WTC11 (cell line): ENCODE results near the gene UGGT2. TPM values are rescaled to one million over a fixed set of nuclear protein-coding genes. Genes with fewer than 3 reads are reported as not detected.

Source experiments
- ATAC-seq: fragments of 200-7000 bp; cut with Tn5 transposase; 2 replicates; pipeline ENCODE4 v1.10.0; 2021; ENCODE audit warnings: mild to moderate bottlenecking, moderate library complexity
- CTCF ChIA-PET: fragments of 300-600 bp; sonication (Branson Sonifier 250); formaldehyde crosslinking; loops from one replicate; lab custom pipeline; 2021; ENCODE audit warnings: antibody characterized with exemption; lab: Charles Lee
- POLR2A ChIA-PET: fragments of 350-600 bp; sonication (Branson Sonifier 250); formaldehyde crosslinking; loops from one replicate; lab custom pipeline; 2021; ENCODE audit warnings: antibody characterized with exemption; lab: Charles Lee
- DNase-seq: peaks from one replicate; pipeline ENCODE4 v3.0.0; 2021; ENCODE audit warnings: low spot score
- H3K27ac Mint-ChIP-seq: 2 replicates; pipeline ENCODE4 v1.8.0; 2021; ENCODE audit warnings: mixed read lengths
- H3K27me3 Mint-ChIP-seq: 2 replicates; pipeline ENCODE4 v1.8.0; 2021; ENCODE audit warnings: low read depth, mild to moderate bottlenecking, moderate library complexity, mixed read lengths
- H3K36me3 Mint-ChIP-seq: 2 replicates; pipeline ENCODE4 v1.8.0; 2021; ENCODE audit warnings: mixed read lengths
- H3K4me1 Mint-ChIP-seq: 2 replicates; pipeline ENCODE4 v1.8.0; 2022; ENCODE audit warnings: mixed read lengths
- H3K4me3 Mint-ChIP-seq: 2 replicates; pipeline ENCODE4 v1.8.0; 2021; ENCODE audit warnings: mild to moderate bottlenecking, moderate library complexity, mixed read lengths
- H3K9me3 Mint-ChIP-seq: 2 replicates; pipeline ENCODE4 v1.8.0; 2021; ENCODE audit warnings: mixed read lengths
- EMX1 ChIP-seq: fragments of 250-450 bp; sonication (Bioruptor Pico); IDR thresholded peaks from 2 replicates; pipeline ENCODE4 v1.8.0; 2021; ENCODE audit warnings: mild to moderate bottlenecking
- FOXP1 ChIP-seq: sonication (generic); formaldehyde crosslinking; IDR thresholded peaks from 2 replicates; pipeline ENCODE4 v1.8.0; 2022; ENCODE audit warnings: missing genetic modification reagents, mild to moderate bottlenecking, moderate library complexity, borderline replicate concordance
- GABPB1 ChIP-seq: sonication (generic); formaldehyde crosslinking; IDR thresholded peaks from 2 replicates; pipeline ENCODE4 v1.8.1; 2023; ENCODE audit warnings: mild to moderate bottlenecking, missing genetic modification reagents
- HMGA2 ChIP-seq: fragments of 250-450 bp; sonication (Bioruptor Pico); IDR thresholded peaks from 2 replicates; pipeline ENCODE4 v1.4.0; 2021; ENCODE audit warnings: mild to moderate bottlenecking, moderate library complexity
- NR3C1 ChIP-seq: sonication (generic); formaldehyde crosslinking; conservative IDR thresholded peaks from 2 replicates; pipeline ENCODE4 v1.8.1; 2023; ENCODE audit warnings: low read depth, mild to moderate bottlenecking, missing genetic modification reagents
- TEAD4 ChIP-seq: sonication (generic); formaldehyde crosslinking; IDR thresholded peaks from 2 replicates; pipeline ENCODE4 v1.8.0; 2022; ENCODE audit warnings: mild to moderate bottlenecking, missing genetic modification reagents
- ZNF232 ChIP-seq: sonication (generic); formaldehyde crosslinking; IDR thresholded peaks from 2 replicates; pipeline ENCODE4 v1.8.0; 2022; ENCODE audit warnings: mild to moderate bottlenecking, missing genetic modification reagents
- total RNA-seq: library from RNA; stranded (reverse); gene quantifications from 3 replicates; pipeline ENCODE4 v1.2.3, GENCODE V29; 2021
- TF ChIP-seq, protein P1 (sequence below): sonication (generic); formaldehyde crosslinking; IDR thresholded peaks from 2 replicates; pipeline ENCODE4 v1.8.0; 2022; ENCODE audit warnings: mild to moderate bottlenecking, missing genetic modification reagents
- TF ChIP-seq, protein P2 (sequence below): sonication (generic); formaldehyde crosslinking; IDR thresholded peaks from 2 replicates; pipeline ENCODE4 v1.8.1; 2023; ENCODE audit warnings: mild to moderate bottlenecking, missing genetic modification reagents
- TF ChIP-seq, protein P3 (sequence below): sonication (generic); formaldehyde crosslinking; IDR thresholded peaks from 2 replicates; pipeline ENCODE4 v1.8.0; 2022; ENCODE audit warnings: mild to moderate bottlenecking, missing genetic modification reagents
- TF ChIP-seq, protein P4 (sequence below): sonication (generic); formaldehyde crosslinking; IDR thresholded peaks from 2 replicates; pipeline ENCODE4 v1.8.0; 2022; ENCODE audit warnings: mild to moderate bottlenecking, missing genetic modification reagents
- TF ChIP-seq, protein P5 (sequence below): sonication (generic); formaldehyde crosslinking; conservative IDR thresholded peaks from 2 replicates; pipeline ENCODE4 v1.8.1; 2023; ENCODE audit warnings: mild to moderate bottlenecking, low read depth, missing genetic modification reagents, moderate library complexity
- TF ChIP-seq, protein P6 (sequence below): sonication (generic); formaldehyde crosslinking; IDR thresholded peaks from 2 replicates; pipeline ENCODE4 v1.8.1; 2023; ENCODE audit warnings: mild to moderate bottlenecking, missing genetic modification reagents
- TF ChIP-seq, protein P7 (sequence below): fragments of 250-450 bp; sonication (Bioruptor Pico); IDR thresholded peaks from 2 replicates; pipeline ENCODE4 v1.8.0; 2021; ENCODE audit warnings: mild to moderate bottlenecking

Gene UGGT2
- total RNA-seq, 1 experiment from 2014 or later: 31.1 TPM

DNA sequence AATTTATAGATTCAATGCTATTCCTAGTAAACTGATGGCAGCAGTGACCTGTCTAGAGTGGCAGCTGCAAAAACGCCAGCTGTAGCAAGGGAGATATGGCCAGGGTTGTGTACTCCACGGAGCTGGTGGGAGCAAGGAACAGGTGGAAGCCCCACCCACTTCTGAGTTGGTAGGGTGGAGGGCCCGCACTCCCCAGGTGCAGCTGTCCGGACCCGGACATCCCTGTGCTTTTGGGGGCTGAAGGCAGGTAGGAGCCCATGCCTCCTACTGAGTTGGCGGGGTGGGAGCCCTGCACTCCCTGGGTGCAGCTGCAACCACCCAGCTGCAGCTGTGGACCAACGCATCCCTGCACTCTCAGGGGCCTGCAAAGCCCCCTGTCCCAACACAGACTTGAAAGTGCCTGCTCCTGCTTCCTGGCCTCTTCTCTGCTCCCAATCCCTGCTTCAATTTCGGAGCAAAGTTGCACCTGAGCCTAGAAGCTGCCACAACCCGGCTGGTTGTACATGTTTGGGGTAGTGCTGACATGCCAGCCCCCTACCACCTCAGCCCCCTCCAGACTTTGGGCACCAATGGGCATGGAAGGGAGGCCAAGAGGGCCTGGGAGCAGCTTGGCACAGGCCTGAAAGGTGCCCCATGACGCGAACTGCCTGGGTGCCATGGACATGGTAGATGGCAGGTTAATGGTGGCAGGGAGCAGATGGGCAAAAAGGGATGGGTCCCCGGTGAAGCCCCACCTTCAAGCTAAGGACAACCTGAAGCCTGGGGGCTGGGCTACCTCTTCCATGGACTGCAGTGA, 19.8 kb downstream of the UGGT2 start:
- POLR2A ChIA-PET: interaction anchor here (0.6 kb wide), 1 partner anchor 24 kb away, joined by 3 read pairs; no protein-coding TSS in a partner anchor
- TF ChIP-seq, protein P1, sequence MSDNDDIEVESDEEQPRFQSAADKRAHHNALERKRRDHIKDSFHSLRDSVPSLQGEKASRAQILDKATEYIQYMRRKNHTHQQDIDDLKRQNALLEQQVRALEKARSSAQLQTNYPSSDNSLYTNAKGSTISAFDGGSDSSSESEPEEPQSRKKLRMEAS (CRISPR knock-in tag): no peak
- TF ChIP-seq, protein P2, sequence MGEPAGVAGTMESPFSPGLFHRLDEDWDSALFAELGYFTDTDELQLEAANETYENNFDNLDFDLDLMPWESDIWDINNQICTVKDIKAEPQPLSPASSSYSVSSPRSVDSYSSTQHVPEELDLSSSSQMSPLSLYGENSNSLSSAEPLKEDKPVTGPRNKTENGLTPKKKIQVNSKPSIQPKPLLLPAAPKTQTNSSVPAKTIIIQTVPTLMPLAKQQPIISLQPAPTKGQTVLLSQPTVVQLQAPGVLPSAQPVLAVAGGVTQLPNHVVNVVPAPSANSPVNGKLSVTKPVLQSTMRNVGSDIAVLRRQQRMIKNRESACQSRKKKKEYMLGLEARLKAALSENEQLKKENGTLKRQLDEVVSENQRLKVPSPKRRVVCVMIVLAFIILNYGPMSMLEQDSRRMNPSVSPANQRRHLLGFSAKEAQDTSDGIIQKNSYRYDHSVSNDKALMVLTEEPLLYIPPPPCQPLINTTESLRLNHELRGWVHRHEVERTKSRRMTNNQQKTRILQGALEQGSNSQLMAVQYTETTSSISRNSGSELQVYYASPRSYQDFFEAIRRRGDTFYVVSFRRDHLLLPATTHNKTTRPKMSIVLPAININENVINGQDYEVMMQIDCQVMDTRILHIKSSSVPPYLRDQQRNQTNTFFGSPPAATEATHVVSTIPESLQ (CRISPR knock-in tag): no peak
- no peak for TF ChIP-seq TEAD4 (CRISPR knock-in tag)
- TF ChIP-seq, protein P3, sequence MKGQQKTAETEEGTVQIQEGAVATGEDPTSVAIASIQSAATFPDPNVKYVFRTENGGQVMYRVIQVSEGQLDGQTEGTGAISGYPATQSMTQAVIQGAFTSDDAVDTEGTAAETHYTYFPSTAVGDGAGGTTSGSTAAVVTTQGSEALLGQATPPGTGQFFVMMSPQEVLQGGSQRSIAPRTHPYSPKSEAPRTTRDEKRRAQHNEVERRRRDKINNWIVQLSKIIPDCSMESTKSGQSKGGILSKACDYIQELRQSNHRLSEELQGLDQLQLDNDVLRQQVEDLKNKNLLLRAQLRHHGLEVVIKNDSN (CRISPR knock-in tag): no peak
- TF ChIP-seq HMGA2 (CRISPR knock-in tag): no peak
- no peak for TF ChIP-seq ZNF232 (CRISPR knock-in tag)
- no peak for TF ChIP-seq NR3C1 (CRISPR knock-in tag)
- TF ChIP-seq, protein P4, sequence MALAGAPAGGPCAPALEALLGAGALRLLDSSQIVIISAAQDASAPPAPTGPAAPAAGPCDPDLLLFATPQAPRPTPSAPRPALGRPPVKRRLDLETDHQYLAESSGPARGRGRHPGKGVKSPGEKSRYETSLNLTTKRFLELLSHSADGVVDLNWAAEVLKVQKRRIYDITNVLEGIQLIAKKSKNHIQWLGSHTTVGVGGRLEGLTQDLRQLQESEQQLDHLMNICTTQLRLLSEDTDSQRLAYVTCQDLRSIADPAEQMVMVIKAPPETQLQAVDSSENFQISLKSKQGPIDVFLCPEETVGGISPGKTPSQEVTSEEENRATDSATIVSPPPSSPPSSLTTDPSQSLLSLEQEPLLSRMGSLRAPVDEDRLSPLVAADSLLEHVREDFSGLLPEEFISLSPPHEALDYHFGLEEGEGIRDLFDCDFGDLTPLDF (CRISPR knock-in tag): no peak
- no peak for TF ChIP-seq FOXP1
- no peak for TF ChIP-seq EMX1 (CRISPR knock-in tag)
- TF ChIP-seq, protein P5, sequence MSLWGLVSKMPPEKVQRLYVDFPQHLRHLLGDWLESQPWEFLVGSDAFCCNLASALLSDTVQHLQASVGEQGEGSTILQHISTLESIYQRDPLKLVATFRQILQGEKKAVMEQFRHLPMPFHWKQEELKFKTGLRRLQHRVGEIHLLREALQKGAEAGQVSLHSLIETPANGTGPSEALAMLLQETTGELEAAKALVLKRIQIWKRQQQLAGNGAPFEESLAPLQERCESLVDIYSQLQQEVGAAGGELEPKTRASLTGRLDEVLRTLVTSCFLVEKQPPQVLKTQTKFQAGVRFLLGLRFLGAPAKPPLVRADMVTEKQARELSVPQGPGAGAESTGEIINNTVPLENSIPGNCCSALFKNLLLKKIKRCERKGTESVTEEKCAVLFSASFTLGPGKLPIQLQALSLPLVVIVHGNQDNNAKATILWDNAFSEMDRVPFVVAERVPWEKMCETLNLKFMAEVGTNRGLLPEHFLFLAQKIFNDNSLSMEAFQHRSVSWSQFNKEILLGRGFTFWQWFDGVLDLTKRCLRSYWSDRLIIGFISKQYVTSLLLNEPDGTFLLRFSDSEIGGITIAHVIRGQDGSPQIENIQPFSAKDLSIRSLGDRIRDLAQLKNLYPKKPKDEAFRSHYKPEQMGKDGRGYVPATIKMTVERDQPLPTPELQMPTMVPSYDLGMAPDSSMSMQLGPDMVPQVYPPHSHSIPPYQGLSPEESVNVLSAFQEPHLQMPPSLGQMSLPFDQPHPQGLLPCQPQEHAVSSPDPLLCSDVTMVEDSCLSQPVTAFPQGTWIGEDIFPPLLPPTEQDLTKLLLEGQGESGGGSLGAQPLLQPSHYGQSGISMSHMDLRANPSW (CRISPR knock-in tag): no peak
- TF ChIP-seq, protein P6, sequence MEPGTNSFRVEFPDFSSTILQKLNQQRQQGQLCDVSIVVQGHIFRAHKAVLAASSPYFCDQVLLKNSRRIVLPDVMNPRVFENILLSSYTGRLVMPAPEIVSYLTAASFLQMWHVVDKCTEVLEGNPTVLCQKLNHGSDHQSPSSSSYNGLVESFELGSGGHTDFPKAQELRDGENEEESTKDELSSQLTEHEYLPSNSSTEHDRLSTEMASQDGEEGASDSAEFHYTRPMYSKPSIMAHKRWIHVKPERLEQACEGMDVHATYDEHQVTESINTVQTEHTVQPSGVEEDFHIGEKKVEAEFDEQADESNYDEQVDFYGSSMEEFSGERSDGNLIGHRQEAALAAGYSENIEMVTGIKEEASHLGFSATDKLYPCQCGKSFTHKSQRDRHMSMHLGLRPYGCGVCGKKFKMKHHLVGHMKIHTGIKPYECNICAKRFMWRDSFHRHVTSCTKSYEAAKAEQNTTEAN (CRISPR knock-in tag): no peak
- no peak for TF ChIP-seq GABPB1 (CRISPR knock-in tag)
- TF ChIP-seq, protein P7, sequence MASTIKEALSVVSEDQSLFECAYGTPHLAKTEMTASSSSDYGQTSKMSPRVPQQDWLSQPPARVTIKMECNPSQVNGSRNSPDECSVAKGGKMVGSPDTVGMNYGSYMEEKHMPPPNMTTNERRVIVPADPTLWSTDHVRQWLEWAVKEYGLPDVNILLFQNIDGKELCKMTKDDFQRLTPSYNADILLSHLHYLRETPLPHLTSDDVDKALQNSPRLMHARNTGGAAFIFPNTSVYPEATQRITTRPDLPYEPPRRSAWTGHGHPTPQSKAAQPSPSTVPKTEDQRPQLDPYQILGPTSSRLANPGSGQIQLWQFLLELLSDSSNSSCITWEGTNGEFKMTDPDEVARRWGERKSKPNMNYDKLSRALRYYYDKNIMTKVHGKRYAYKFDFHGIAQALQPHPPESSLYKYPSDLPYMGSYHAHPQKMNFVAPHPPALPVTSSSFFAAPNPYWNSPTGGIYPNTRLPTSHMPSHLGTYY: no peak
- TF ChIP-seq, all 79 proteins: peak for 0
- CTCF ChIA-PET: interaction anchor here (1.4 to 1.6 kb wide), 2 partner anchors 20 to 25 kb away, joined by 5 to 6 read pairs; partner anchors contain the start of gene UGGT2
- ATAC-seq (no peak), DNase-seq (no peak)
- Mint-ChIP-seq H3K27ac (no peak overlapping the region), H3K36me3 (peaks cover 15% of the 10 kb centered on the region), H3K9me3 (no peaks in the 10 kb centered on the region), H3K27me3 (no peaks in the 10 kb centered on the region), H3K4me1 (peaks cover 8% of the 10 kb centered on the region), H3K4me3 (no peak overlapping the region)
